RWPE2 (cell line): ENCODE measurements around the gene HVCN1.

Experiments
- ATAC-seq: fragments of 200-7000 bp; cut with Tn5 transposase; 3 replicates; pipeline ENCODE4 v1.9.1; 2021; ENCODE audit warnings: low read depth
- DNase-seq: peaks from one replicate; pipeline ENCODE4 v3.0.0-alpha.2; 2020; ENCODE audit warnings: low spot score
- H3K27ac ChIP-seq: fragments of 450-650 bp; 2 replicates; pipeline ENCODE4 v1.5.1; 2017; ENCODE audit warnings: mild to moderate bottlenecking; ENCODE audit not compliant: poor library complexity, severe bottlenecking
- H3K27me3 ChIP-seq: fragments of 250-450 bp; sonication (Bioruptor Pico); 2 replicates; pipeline ENCODE4 v1.5.1; 2021; ENCODE audit warnings: mild to moderate bottlenecking, moderate library complexity; ENCODE audit not compliant: insufficient read depth, poor library complexity, severe bottlenecking
- H3K36me3 ChIP-seq: fragments of 250-450 bp; sonication (Bioruptor Pico); 2 replicates; pipeline ENCODE4 v1.5.1; 2020; ENCODE audit warnings: low read depth, mild to moderate bottlenecking, moderate library complexity
- H3K4me1 ChIP-seq: fragments of 250-450 bp; sonication (Bioruptor Pico); 2 replicates; pipeline ENCODE4 v1.5.1; 2021; ENCODE audit warnings: mild to moderate bottlenecking, moderate library complexity; ENCODE audit not compliant: insufficient read depth, poor library complexity, severe bottlenecking
- H3K4me3 ChIP-seq: fragments of 250-450 bp; sonication (Bioruptor Pico); 2 replicates; pipeline ENCODE4 v1.5.1; 2021; ENCODE audit warnings: mild to moderate bottlenecking, moderate library complexity; ENCODE audit not compliant: severe bottlenecking
- H3K9me3 ChIP-seq: fragments of 250-450 bp; sonication (Bioruptor Pico); 2 replicates; pipeline ENCODE4 v1.5.1; 2021; ENCODE audit warnings: mild to moderate bottlenecking, moderate library complexity; ENCODE audit not compliant: severe bottlenecking
- TF ChIP-seq, protein P1 (sequence below): fragments of 450-650 bp; IDR thresholded peaks from one replicate; pipeline ENCODE4 v1.5.1; 2017; ENCODE audit warnings: mild to moderate bottlenecking, moderate library complexity; ENCODE audit not compliant: poor library complexity, severe bottlenecking

The HVCN1 gene

DNA sequence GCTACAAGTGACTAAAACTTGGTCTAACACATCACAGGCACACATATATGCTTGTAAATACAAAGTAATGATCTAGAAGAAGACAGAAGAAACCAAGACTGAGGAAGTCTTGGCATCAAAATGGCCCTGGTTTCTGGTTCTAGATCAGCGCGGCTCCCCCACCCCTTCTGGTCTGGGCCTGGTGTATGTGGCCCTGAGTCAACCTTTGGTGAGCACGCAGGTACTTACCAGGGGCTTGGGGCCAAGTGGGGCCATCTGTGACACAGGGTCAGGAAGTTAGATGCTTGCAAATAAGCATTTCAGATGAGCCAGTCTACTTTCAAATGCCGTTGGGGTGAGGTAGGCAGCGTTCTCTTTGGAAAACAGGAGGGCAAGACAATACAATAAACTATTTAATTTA lies 13.2 kb upstream of the HVCN1 start:
- H3K9me3 ChIP-seq = no peaks in the 10 kb centered on the region
- DNase-seq = no peak
- H3K36me3 ChIP-seq = no peaks in the 10 kb centered on the region
- no peak overlapping the region for H3K4me3 ChIP-seq
- ATAC-seq = no peak
- H3K27ac ChIP-seq = no peak overlapping the region
- TF ChIP-seq, protein P1, sequence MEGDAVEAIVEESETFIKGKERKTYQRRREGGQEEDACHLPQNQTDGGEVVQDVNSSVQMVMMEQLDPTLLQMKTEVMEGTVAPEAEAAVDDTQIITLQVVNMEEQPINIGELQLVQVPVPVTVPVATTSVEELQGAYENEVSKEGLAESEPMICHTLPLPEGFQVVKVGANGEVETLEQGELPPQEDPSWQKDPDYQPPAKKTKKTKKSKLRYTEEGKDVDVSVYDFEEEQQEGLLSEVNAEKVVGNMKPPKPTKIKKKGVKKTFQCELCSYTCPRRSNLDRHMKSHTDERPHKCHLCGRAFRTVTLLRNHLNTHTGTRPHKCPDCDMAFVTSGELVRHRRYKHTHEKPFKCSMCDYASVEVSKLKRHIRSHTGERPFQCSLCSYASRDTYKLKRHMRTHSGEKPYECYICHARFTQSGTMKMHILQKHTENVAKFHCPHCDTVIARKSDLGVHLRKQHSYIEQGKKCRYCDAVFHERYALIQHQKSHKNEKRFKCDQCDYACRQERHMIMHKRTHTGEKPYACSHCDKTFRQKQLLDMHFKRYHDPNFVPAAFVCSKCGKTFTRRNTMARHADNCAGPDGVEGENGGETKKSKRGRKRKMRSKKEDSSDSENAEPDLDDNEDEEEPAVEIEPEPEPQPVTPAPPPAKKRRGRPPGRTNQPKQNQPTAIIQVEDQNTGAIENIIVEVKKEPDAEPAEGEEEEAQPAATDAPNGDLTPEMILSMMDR = no peak
- H3K4me1 ChIP-seq = no peaks in the 10 kb centered on the region
- H3K27me3 ChIP-seq = no peaks in the 10 kb centered on the region

DNA sequence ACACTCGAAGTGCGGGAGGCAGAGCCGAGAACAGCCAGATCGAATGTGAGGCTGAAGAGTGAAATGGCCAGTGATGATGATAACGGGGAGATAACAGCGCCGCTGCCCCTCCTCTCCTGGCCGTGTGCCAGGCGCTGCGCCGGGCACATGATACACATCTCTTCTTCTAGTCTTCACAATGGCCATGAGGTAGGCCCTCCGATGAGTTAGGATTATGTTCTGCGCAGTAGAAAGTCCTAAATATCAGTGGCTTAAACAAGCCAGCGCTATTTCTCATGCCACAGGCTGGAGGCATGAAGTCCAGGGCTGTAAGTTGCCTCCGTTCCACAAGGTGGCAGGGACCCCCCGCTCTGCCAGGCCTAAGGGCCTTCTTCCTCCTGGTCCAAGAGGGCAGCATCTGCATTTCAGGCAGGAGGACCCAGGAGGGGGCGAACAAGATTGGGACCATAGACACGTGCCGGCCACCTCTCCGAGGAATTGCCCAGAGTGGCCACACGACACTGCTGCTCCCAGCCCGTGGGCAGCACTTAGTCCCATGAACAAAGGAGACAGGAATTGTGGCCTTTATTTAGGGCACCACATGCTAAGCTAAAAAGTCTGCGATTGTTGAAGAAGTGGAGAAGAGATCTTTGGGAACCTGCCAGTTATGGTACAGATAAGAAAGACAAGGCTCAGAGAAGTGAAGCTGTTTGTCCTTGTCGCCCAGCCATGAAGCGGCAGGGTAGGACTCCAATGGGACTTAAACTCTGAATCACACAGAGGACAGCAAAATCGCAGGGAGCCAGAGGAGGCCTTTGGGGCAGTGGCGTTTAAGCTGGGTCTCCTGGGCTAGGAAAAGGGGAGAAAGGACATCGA lies 10.9 kb upstream of the HVCN1 start:
- no peaks in the 10 kb centered on the region for H3K27me3 ChIP-seq
- ATAC-seq (no peak), DNase-seq (no peak)
- no peaks in the 10 kb centered on the region for H3K4me1 ChIP-seq
- no peak overlapping the region for H3K4me3 ChIP-seq
- no peak overlapping the region for H3K27ac ChIP-seq
- TF ChIP-seq, protein P1 = no peak
- no peaks in the 10 kb centered on the region for H3K36me3 ChIP-seq
- H3K9me3 ChIP-seq = no peaks in the 10 kb centered on the region

- Histone ChIP-seq H3K4me3 (no peak overlapping the region), H3K27ac (no peak overlapping the region), H3K9me3 (no peaks in the 10 kb centered on the region), H3K27me3 (no peaks in the 10 kb centered on the region), H3K4me1 (no peaks in the 10 kb centered on the region), H3K36me3 (no peaks in the 10 kb centered on the region)
- TF ChIP-seq, protein P1 = peak; percentile 64
- peak; percentile 95 for ATAC-seq
- no peak for DNase-seq
Observed at GRCh38 chr12:110698171-110698902, 9.4 kb upstream of the HVCN1 start.

DNA sequence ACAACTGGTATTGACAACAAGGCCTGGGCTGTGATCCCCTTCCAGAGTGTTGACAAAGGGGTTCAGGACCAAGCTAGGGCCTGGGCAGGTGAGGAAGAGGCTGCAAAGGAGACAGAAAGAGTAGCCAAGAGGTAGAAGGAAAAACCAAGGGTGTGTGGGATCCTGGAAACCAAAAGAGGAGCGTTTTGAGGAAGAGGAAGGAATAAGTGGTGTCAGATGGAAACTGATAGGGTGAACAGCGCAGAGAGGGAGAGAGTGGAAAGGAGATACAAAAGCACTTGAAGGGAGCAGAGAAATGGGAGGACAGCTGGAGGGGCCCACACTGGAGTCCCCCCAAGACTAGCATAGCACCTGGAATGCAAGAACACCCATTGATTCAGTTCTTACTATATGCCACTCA lies 8.3 kb upstream of the HVCN1 start:
- H3K27me3 ChIP-seq = no peaks in the 10 kb centered on the region
- H3K4me1 ChIP-seq = no peaks in the 10 kb centered on the region
- no peak overlapping the region for H3K4me3 ChIP-seq
- TF ChIP-seq, protein P1 = no peak
- H3K9me3 ChIP-seq = no peaks in the 10 kb centered on the region
- ATAC-seq (no peak), DNase-seq (no peak)
- no peaks in the 10 kb centered on the region for H3K36me3 ChIP-seq
- no peak overlapping the region for H3K27ac ChIP-seq
